WERI-Rb-1 (cell line): Measurements from ENCODE around the gene CD6.

ENCODE experiments used
- DNase-seq: peaks from one replicate; pipeline ENCODE4 v3.0.0-alpha.2; 2020
- H3K27ac ChIP-seq: fragments of 250-450 bp; sonication (Bioruptor Pico); 2 replicates; pipeline ENCODE4 v1.5.1; 2020; ENCODE audit warnings: mild to moderate bottlenecking, moderate library complexity
- H3K27me3 ChIP-seq: fragments of 250-450 bp; sonication (Bioruptor Pico); 2 replicates; pipeline ENCODE4 v1.5.1; 2021; ENCODE audit warnings: mild to moderate bottlenecking, low read depth, moderate library complexity; ENCODE audit not compliant: insufficient read depth, severe bottlenecking
- H3K36me3 ChIP-seq: fragments of 250-450 bp; sonication (Bioruptor Pico); 2 replicates; pipeline ENCODE4 v1.5.1; 2020; ENCODE audit warnings: mild to moderate bottlenecking, moderate library complexity
- H3K4me3 ChIP-seq: 2 replicates; pipeline ENCODE4 v1.5.1; 2011; ENCODE audit warnings: low read depth, mild to moderate bottlenecking, control low read depth, low read length
- H3K9me3 ChIP-seq: fragments of 250-450 bp; sonication (Bioruptor Pico); 2 replicates; pipeline ENCODE4 v1.5.1; 2021; ENCODE audit warnings: mild to moderate bottlenecking, moderate library complexity; ENCODE audit not compliant: severe bottlenecking
- TF ChIP-seq, protein P1 (sequence below): IDR thresholded peaks from 2 replicates; pipeline ENCODE4 v1.5.1; 2011; ENCODE audit warnings: low read depth, mild to moderate bottlenecking, control low read depth, inconsistent platforms, low read length

Gene CD6

DNA sequence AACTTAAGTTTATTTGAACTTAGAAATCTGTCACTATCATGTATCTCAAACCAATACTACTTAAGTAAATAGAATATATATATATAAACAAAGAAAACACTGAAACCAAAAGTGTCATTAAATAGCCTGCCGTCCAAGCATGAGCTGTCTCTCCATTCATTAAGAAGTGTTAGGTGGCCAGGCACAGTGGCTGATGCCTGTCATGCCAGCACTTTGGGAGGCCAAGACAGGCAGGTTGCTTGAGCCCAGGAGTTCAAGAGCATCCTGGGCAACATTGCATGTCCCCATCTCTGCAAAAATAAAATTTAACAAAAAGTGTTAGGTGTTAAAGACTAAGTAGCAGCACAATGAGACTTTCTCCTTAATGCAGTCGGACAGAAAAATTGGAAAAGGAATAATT lies 14.0 kb downstream of the CD6 start:
- Histone ChIP-seq H3K36me3 (no peaks in the 10 kb centered on the region), H3K27ac (no peak overlapping the region), H3K4me3 (no peak overlapping the region), H3K27me3 (no peaks in the 10 kb centered on the region), H3K9me3 (no peaks in the 10 kb centered on the region)
- no peak for DNase-seq
- TF ChIP-seq, protein P1, sequence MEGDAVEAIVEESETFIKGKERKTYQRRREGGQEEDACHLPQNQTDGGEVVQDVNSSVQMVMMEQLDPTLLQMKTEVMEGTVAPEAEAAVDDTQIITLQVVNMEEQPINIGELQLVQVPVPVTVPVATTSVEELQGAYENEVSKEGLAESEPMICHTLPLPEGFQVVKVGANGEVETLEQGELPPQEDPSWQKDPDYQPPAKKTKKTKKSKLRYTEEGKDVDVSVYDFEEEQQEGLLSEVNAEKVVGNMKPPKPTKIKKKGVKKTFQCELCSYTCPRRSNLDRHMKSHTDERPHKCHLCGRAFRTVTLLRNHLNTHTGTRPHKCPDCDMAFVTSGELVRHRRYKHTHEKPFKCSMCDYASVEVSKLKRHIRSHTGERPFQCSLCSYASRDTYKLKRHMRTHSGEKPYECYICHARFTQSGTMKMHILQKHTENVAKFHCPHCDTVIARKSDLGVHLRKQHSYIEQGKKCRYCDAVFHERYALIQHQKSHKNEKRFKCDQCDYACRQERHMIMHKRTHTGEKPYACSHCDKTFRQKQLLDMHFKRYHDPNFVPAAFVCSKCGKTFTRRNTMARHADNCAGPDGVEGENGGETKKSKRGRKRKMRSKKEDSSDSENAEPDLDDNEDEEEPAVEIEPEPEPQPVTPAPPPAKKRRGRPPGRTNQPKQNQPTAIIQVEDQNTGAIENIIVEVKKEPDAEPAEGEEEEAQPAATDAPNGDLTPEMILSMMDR = no peak

DNA sequence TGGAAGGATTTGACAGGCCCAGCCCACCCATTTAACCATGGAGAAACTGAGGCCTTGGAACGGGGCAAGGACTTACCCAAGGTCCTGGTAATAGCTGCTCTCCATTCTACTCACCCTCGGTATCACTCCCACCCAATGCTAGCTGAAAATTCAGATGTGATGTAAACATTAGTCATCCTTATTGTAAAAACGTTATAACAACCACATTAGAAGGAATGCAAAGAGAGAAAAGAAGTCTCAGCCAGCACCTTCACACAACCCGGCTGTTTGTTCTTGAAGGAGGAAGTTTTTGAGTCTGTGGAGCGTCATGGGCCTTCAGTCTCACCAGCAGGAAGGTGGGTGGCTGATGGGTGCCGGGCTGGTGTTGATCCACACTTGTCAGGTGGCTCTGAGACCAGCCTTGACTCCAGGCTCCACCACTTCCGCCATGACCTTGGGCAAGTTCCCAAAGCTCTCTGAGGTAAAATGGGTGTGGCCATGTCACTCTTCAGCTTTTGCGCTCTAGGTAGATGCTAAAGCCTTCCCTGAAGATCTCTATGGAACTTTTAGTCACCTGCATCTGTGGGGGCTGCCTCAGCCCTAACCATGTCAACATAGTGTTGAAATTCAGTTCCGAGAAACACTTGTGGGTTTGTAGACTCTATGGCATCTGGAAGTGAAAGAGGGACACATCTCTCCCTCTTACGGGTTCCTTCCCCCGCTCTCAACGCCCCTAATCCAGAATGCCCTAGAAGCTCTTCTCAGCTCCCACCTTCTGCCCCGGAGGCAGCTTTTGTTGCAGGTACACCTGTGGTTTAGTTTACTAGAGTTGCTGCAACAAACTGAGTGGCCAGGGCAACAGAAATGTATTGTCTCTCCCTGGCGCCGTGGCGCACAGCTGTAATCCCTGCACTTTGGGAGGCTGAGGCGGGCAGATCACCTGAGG lies 14.8 kb downstream of the CD6 start:
- Histone ChIP-seq H3K36me3 (no peaks in the 10 kb centered on the region), H3K9me3 (no peaks in the 10 kb centered on the region), H3K27ac (no peak overlapping the region), H3K4me3 (no peak overlapping the region), H3K27me3 (no peaks in the 10 kb centered on the region)
- no peak for DNase-seq
- TF ChIP-seq, protein P1 = no peak

DNA sequence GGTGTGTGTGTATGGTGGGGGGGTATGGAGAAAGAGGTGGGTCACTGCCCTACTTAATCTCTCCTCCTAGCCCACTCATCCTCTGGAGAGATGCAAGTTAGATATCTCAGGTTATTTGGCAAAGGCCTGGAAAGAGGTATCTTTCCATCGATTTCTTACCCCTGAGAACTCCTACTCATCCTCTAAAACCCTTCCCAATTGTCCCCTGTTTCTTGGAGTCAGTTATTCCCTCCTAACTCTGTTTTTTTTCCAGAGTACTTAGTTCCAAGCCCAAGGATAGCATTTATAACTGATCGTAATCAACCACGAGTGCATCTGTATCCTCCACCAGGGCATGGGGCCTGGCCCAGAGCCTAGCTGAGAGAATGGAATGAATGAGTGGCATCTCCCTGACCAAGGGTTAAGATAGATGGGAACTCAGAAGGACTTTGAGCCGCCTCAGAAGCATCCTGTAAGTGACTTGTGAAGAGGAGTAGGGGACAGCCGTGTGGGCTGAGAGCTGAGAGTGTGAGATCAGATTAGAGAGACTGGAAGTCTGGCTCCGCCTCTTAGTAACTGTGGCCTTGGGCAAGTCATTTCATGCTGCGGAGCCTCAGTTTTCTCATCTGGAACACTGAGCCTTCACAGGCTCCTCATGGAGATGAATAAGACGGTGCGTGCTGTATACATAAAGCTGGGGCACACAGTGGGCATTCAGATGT lies 16.2 kb downstream of the CD6 start:
- TF ChIP-seq, protein P1 = no peak
- Histone ChIP-seq H3K9me3 (no peaks in the 10 kb centered on the region), H3K27me3 (no peaks in the 10 kb centered on the region), H3K27ac (no peak overlapping the region), H3K36me3 (no peaks in the 10 kb centered on the region), H3K4me3 (no peak overlapping the region)
- DNase-seq = no peak

DNA sequence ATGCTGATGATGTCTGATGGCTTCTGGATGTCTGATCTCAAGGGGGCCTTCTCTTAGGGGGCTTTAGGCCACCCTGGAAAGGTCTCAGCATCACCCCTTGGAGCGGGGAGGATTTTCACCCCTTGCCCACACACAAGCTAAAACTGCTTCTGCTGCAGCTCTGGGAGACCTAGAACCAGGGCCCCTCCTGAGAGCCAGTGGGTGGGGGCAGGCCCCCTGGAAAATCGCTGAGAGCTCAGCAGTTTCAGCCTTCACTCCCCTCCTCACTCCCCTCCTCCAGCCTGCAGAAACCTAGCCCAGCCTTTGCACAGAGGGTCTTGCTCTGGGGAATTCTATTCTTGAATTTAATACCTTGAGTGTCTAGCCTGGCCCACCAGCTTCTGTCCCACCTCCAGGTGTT lies 17.2 kb downstream of the CD6 start:
- H3K9me3 ChIP-seq = no peaks in the 10 kb centered on the region
- no peaks in the 10 kb centered on the region for H3K36me3 ChIP-seq
- H3K27ac ChIP-seq = no peak overlapping the region
- H3K27me3 ChIP-seq = no peaks in the 10 kb centered on the region
- H3K4me3 ChIP-seq = no peak overlapping the region
- TF ChIP-seq, protein P1 = no peak
- no peak for DNase-seq

DNA sequence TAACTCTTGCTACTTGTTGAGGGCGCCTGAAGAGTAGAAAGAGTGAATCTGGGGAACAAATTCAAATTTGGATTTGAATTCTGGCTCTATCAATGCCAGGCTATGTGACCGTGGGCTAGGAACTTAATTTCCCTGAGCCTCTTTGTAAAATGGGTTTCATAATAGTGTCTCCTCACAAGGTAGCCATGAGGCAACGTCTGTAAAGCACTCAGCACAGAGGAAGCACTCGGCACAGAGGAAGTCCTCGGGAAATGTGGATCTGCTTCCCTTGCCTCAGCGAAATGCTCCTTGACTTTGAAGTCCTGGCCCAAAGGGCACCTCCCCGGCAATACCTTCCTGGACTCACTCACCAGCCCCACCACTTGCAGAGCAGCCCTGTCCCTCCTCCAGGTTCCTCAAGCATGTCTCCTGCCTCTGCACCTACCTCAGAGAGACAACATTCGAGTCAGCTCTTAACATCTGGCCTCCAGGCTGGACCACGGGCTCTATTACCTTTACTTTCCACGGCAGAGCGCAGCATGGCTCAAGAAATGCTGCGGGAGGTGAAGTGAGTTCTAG lies 17.7 kb downstream of the CD6 start:
- TF ChIP-seq, protein P1 = no peak
- Histone ChIP-seq H3K36me3 (no peaks in the 10 kb centered on the region), H3K4me3 (no peak overlapping the region), H3K9me3 (no peaks in the 10 kb centered on the region), H3K27me3 (no peaks in the 10 kb centered on the region), H3K27ac (no peak overlapping the region)
- no peak for DNase-seq
